ENCODE data around the gene GOLPH3L.
"Not testable (repeated sequence)": the region's sequence is repeated elsewhere in the genome, so short reads cannot be mapped to it uniquely, and the experiment has no call there.

Gene GOLPH3L

DNA sequence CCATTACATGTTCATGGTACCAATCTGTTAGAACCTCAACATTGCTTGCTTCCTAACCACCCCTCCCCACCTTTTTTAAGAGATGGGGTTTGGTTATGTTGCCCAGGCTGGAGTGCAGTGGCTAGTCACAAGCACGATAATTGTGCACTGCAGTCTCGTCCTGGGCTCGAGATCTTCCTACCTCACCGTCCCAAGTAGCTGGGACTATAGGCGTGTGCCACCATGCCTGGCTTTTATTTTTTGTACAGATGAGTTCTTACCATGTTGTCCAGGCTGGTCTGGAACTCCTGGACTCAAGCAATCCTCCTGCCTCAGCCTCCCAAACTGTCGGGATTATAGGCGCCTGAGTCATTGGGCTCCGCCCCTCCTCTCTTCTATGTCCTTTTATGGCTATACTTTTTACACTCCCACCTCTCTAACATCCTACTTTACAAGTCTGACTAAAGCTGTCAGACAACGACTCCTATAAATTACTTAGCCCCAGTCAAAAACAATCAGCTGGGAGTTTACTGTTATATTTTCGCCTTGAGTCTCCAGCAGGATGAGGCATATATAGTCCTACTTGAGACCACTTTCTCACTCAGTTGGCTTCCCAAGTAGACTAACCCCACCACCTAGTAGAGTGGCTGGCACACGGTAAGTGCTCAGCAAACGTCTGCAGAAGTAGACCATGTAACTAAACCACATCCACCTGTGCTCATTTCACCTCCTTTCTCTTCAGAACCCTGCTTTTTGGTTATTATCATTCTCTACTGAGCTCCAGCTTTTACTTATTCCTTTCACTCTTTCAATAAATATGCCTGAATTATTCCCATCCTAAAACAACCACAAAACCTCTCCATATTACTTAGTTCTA, 81.4 kb downstream of the GOLPH3L start:
- DNase-seq (ENCODE audit: low read depth), result no peak

DNA sequence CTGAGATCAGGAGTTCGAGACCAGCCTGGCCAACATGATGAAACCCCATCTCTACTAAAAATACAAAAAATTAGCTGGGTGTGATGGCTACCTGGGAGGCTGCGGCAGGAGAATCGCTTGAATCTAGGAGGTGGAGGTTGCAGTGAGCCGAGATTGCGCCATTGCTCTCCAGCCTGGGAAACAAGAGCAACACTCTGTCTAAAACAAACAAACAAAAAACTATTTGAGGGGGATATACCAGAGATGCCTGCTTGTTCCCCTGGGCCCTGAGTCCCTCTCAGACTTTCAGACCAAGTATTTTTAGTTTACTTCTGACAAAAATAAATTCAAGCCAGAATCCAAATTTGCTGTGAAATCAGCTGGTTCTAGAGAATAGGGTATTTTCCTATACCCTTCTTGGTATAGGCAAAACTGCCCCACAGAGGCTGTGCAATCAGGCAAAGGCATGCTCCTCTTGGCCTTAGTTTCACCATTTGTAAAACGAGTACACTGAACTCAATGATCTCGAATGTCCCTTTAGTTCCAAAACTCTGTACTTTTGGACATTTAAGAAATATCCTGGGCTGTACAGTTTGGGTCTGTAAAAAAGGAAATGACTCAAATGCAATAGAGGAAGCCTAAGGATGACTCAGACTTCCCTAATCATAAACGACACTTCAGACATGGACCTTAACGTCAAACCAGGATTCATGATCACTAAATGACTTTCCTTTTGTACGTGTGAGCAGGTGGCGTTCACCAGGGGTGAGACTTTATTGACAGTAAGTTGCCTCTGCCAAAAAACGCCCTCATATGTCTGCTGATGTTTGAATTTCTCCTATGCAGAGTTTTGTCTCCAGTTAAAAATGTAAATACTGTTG, 83.7 kb downstream of the GOLPH3L start:
- DNase-seq (ENCODE audit: low read depth), result no peak

DNA sequence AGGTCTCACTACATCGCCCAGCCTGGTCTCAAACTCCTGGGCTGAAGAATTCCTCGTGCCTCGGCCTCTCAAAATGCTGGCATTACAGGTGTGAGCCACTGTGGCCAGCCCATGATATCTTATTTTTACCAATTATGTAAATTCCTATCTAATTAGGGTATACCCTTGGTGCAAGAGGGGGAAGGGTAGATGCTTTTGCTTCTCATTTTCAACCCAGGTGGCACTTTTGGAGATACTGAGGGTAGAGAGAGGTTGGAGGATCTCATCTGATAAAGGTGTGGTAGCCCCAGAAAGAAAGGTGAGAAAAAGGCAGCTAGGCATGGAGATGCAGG, 85.0 kb downstream of the GOLPH3L start:
- DNase-seq (ENCODE audit: low read depth), result no peak

DNA sequence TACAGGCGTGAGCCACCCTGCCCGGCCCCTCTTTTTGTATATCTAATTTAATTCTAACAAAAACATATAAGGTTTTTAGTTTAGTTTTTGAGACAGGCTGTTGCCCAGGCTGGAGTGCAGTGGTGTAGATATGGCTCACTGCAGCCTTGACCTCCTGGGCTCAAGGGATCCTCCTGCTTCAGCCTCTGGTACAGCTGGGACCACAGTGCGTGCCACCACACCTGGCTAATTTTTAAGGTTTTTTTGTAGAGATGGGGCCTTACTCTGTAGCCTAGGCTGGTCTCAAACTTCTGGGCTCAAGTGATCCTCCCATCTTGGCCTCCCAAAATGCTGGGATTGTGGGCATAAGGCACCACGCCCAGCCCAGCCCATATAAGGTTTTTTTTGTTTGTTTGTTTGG, 86.4 kb downstream of the GOLPH3L start:
- no peak for DNase-seq (ENCODE audit: low read depth)

DNA sequence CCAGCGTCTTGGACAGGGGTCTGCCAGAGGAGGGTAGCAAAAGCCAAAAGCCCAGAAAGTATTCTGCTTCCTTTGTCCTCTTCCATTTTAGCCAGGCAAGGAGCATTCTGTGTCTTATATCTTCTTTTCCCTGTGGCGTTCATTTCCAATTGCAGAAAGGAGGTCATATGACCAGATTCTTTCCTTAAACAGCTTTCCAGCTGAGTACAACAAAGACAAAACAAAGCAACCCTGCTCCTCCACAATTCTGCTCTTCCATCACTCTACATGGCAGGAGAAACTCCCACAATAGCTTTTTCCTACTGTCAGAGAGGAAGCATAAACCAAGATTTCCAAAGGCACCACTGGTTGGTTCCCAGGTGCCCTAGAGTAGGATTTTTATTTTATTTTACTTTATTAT, 87.2 kb downstream of the GOLPH3L start:
- DNase-seq (ENCODE audit: low read depth), result no peak

DNA sequence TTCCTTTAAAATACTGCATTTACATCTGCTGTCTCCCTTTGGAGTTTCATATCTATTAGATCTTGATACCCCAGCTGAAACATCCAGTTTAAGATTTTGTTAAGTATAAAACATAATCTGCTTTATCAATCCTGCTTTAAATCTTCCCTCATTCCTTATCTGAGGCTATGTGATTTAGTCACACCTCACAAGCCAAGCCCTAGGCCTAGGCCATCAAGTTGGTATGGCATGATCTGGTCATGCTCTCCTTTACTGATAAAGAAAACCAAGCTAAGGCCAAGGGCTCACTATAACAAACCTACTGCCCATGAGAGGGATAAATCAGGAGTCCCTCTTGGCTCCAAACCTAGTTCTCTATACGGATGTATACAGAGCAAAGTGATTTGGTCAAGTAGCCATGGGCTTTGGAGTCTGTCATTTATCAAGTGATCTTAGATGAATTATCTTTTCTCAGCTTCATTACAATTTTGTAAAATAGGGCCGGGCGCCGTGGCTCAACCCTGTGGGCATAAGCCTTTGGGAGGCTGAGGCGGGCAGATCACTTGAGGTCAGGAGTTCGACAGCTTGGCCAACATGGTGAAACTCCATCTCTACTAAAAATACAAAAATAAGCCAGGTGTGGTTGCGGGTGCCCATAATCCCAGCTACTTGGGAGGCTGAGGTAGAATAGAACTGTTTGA, 90.4 kb downstream of the GOLPH3L start:
- DNase-seq (ENCODE audit: low read depth), result no peak

DNA sequence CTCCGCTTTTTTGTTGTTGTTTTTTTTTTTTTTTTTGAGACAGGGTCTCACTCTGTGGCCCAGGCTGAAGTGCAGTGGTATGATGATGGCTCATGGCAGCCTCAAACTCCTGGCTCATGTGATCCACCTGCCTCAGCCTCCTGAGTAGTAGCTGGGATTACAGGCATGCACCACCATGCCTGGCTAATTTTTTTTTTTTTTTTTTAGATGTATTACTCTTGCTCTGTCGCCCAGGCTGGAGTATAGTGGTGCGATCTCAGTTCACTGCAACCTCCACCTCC, 91.6 kb downstream of the GOLPH3L start:
- DNase-seq (ENCODE audit: low read depth), result not testable (repeated sequence)

DNA sequence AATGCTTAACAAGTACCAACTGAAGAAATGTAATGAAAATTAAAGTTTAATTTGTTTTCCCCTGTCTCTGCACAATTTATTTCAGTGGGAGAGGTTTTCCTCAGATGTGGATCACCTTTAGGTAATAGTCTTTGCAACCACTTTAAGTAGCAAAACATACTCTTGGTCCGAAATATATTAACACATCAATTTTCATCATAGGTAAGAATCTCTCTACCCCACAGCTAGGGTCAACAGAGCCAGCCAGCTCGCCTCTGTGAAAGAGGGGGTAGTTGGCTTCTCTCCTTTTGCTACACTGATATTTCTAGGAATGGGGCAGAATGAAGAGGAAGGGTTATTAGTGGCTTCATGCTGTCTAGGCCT, 92.7 kb downstream of the GOLPH3L start:
- DNase-seq (ENCODE audit: low read depth), result no peak

DNA sequence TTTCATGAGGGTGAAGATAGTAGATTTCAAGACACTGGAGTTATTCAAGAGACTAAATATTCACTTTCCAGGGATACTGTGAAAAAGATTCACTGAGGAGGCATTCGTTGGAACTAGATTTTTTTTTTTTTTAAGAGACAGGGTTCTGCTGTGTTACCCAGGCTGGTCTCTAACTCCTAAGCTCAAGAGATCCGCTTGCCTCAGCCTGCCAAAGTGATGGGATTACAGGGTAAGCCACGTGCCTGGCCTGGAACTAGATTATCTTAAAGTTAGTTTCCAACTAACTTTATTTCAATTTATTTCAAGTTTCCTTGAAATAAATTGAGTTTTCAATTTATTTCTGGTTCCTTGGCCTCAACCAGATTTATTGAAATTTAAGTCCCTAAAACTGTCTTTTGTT, 93.2 kb downstream of the GOLPH3L start:
- no peak for DNase-seq (ENCODE audit: low read depth)

DNA sequence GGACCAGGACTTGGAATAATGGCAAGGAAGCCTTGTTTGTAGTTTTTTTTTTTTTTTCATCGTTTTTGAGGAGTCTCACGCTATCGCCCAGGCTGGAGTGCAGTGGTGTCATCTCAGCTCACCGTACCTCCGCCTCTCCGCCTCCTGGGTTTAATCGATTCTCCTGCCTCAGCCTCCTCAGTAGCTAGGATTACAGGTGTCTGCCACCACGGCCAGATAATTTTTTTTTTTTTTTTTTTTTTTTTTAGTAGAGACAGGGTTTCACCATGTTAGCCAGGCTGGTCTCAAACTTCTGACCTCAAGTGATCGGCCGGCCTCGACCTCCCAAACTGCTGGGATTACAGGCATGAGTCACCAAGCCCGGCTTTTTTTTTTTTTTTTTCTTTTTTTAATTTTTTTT, 94.6 kb downstream of the GOLPH3L start:
- not testable (repeated sequence) for DNase-seq (ENCODE audit: low read depth)

DNA sequence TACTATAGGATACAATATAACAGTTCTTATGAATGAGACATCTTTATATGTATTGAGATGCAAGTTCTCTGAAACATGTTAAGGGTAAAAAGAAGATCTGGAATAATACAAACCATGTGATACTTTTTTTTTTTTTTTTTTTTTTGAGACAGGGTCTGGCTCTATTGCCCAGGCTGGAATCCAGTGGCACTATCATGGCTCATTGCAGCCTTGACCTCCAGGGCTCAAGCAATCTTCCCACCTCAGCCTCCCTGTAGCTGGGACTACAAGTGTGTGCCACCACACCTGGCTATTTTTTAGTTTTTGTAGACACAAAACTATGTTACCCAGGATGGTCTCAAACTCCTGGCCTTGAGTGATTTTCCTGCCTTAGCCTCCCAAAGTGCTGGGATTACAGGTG, 95.4 kb downstream of the GOLPH3L start:
- DNase-seq (ENCODE audit: low read depth), result no peak

DNA sequence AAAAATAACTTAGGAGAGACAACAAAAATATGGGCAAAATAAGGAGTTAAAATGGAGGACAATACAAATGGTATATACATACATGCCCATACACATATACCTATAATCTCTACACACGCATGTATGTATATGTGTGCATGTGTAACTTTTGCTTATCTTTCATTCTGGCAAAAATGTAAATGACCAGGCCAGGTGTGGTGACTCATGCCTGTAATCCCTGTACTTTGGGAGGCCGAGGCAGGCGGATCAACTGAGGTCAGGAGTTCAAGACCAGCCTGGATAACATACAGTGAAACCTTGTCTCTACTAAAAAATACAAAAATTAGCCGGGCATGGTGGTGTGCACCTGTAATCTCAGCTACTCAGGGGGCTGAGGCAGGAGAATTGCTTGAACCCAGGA, 98.6 kb downstream of the GOLPH3L start:
- DNase-seq (ENCODE audit: low read depth), result not testable (repeated sequence)

DNA sequence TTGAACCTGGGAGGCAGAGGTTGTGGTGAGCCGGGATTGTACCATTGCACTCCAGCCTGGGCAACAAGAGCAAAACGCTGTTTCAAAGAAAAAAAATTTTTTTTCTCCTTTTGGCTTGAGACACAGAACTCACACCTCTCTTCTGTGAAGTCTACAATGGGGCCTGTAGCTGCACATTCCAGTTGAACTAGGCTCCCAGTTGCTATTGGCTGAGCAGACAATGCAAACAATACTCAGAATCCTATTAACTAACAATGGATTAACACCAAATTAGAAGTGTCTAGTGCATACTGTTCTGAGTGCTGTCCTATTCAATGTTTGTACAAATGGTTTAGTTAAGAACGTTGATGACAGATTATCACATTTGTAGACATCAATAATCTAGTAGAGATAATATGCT, 100.0 kb downstream of the GOLPH3L start:
- no peak for DNase-seq (ENCODE audit: low read depth)

Data from stimulated activated CD8-positive, alpha-beta memory T cell treated with anti-CD3 and anti-CD28 coated beads, Interleukin-4, amount 100 ng/mL, for 24 hours (primary cell).